ENCODE measurements around the gene ALDOC.

ALDOC gene

DNA sequence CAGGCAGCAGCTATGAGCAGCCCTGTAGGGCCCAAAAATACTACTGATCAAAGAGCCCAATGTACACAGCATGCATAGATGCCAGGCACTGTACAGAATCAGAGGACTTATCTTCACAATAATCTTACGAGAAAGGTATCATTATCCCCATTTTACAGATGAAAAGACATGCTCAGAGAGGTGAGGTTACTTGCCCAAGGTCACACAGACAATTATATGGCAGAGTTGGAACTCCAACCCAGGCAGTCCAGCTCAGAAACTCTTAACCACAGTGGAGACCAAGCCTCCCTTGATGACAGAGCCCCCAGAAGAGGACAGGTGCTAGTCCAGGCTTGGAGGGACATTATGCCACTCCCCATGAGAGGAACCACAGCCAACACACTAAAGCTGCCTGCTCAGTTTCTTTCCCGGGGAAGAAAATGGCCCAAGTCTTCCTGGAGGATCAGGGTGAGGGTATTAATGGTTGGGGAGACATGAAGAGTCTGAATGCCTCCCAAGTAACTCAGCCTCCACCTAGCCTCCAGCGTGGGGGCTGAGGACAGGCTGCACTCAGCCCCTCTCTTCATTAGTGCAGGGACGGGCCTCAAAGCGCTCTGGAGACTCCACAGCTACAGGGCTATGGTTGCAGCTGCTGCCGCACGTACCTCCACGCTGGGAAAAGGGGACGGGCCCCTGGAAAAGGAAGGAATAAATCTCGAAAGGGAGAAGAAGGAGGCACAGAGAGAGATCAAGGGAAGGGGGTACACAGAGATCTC lies 25.1 kb downstream of the ALDOC start:
- no peak for DNase-seq

DNA sequence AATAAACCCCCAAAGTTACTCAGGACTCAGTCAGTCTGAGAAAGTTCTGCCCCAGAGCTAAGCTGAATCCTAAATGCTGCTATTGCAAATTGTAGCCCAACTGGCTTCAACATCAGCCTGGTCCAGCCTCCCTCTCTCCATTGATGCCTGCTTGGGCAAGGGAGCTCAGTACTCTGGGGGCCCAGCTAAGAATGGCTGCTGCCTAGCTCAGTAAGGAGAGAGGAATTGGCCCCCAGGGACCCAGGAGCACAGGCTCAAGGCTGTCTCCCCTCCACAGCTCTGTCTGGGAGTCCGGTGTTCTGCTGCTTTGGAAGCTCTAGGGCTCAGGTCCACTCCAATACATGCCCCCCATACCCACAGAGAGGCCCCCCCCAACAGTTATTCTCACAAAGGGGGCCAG lies 25.8 kb downstream of the ALDOC start:
- DNase-seq, result no peak

DNA sequence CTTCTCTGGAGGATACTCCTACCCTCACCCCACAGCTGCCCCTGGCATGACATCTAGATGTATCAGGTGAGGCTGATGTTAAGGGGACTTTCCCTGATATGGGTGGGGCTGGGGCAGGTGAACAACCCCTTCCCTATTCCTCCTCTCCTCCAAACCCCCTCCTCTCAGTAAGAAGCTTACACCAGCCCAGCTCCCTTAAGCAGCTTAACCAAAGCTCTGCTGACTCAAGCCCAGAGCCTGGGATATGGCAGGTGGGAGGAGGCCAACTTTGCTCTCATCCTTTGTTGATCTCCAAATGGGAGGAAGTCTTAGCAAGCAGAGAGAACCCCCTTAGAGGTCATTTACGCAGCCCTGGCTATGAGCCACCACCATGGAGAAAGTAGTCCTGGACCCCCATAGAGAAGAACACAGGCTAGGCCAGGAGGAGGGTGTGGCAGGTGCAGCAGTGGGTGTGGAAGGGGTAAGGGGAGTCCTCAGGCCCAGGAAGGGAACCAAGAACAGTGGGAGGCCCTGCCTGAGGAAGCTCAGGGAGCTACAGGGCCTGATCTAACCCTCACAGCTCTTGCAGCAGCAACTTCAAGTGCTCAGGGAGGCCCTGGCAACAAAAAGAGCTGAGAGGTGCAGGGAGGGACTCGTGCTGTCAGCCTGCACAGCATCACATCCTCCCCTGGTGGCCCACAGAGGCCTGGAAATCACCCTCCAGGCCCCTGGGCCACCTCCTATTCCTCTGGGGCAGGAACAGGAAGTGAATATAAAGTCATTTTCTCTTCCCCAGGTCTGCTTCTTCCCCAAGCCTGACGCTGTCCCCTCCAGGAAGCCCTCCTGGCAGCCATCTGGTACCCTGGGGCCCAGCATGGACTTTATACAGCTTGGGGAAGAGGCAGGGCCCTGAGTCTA lies 27.2 kb downstream of the ALDOC start:
- DNase-seq, result no peak

DNA sequence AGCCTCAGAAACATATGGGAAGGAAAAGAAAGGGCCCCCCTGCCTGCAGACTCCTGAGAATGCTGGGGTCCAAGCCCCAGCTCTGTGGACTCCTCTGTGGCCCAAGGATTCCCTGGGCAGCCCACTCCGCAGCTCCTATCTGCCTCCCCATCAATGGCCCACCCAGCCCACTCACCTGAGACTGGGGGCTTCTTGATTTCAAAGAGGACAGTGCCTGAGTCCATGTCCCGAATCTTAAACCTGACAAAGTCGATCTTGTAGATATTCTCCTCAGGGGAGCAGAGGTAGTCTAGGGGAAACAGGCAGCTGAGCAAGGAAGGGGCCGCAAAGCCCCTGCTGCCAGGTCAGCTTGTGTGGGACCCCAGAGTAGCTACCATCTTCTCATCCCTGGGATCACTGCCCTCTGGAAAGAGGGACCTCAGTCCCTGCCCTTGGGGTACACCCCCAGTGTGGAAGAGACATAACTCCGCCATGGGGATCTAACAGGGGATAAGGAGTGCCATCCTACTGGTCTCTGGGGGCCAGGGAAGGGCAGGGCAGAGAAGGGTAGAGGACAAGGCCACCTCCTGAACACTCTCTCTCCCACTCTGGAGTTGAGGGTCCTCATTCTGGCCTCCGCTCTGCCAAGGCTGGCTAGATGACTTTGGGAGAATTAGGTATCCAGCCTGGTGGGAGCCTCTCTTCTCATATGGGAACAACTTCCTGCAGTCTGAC lies 28.1 kb downstream of the ALDOC start:
- no peak for DNase-seq

DNA sequence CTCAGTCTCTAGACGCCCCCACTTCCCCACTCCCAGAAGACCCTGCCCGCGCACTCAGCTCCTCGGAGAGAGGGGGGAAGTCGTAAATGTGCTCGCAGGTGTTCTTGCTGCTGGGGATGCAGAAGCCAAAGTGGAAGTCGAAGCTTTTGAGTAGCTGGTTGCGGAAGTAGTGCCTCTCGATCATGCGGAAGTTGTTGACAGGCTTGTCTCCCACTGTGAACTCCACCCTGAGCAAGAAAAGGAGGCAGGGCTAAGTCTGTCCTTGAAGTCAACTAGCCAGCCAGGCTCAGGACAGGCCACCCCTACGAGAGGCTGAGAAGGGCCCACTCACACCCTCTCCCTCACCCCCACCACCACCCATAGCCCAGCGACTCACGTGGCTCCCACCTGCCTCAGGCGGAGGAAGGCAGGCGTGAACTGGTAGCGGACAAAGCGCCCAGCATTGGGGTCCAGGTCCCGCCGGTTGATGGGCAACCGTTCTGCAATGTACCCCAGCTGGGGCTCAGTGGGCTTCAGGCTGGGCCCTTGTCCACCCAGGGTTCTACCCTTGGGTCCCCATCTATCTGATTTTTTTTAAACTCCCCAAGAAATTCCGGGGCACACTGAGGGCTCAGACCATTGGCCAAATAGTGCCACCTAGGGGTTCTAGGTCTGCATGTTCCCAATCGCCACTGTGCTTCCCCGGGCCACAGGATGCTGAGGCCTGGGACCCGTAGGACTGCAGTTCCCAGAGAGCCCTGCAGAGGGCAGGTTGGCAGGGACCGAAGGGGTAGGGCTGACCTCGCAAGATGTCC lies 28.9 kb downstream of the ALDOC start:
- no peak for DNase-seq

DNA sequence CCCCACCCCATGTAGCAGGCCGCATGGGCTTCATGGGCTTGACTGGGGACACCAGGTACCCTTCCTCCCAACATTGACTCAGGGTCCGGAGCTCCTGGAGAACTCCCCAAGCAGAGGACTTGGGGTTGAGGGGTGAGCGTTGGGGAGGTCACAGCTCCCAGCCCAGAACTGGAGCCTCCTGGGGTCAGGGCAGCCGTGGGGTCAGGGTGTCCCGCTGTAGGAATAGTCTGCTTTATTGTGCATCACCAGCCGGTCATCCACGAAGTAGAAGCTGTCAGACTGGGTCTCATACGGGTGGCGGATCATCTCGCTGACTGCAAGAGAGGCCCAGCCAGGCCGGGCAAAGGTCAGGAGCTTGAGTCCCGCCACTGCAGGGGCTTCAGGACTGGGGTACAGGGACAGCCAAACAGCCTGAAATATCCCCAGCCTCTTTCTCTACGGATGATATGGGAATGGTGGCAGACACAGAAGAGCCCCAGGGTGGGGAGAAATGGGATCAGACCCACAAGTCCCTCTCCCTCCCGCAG lies 29.5 kb downstream of the ALDOC start:
- no peak for DNase-seq

DNA sequence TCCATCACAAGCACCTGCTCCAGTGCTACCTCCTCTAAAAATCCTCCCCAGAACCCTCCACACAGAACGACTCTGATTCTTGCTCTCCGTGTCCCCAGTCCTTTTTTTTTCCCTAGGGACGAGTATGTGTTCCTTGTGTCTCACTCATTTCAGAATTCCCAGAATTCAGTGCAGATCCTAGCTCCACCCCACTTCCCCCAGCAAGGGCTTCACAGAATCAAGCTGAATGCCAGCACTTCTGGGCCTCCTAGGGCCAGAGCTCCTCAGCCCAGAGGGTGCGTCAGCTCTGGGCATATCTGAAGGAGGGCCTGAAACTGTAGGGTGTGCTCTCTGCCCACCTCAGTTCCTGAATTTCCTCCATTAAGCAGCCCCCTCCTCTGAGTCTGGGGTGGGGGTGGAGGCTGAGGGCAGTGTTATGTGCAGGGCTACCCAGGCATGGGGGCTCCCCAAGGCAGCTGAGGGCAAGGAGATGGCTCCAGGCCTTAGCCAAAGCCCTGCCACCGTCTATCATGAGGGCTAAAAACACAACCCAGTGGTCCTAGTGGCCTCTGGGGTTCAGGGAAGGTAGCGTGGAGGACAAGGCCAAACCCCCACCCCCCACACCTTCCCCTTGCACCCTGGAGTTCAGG lies 30.8 kb downstream of the ALDOC start:
- no peak for DNase-seq

DNA sequence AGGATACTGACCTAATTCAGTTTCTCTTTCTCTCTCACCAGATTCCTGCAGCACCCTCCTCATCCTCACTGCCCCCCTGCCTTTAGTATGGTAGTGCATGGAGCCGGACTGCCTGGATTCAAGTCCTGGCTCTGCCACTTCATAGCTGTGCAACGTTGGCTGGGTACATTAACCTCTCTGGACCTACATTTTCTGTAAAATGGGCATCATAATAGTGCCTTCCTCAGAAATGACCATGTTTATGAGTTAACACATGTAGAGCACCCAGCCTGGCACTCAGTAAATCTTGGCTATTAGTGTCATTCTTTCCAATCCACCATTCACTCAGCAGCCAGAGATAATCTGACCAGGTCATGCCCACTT lies 31.6 kb downstream of the ALDOC start:
- DNase-seq, result no peak

DNA sequence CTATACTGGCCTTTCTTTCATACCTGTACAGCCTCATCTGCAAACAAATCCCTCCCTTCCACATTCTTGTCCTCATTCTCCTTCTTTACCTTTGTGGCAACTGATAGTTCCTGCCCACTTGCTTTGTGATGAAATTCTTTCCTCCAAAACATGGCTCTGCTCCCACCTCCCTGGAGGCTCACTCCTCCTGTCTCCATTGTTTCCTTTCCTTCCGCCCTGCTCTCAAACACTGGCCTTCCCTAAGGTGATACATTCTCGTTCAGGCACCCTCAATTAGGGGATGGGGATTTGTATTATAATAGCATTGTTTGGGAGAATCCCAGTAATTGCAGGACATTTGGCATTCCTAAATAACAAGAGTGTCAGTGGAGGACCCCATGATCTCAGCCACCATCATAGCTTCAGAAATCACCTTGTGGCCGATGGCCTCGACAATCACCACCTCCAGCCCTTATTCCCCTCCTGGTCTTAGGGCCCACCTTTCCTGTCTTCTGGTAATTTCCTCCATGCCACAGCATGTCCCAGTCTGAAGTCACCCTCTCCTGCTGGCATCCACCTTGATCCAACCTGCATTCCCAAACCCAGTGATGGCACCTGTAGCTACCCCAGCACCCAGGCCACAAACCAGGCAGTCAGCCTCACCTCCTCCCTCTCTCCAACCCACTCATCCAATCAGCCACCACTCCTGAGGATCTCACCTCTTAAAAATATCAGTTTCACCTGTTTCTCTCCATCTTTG lies 32.1 kb downstream of the ALDOC start:
- no peak for DNase-seq

DNA sequence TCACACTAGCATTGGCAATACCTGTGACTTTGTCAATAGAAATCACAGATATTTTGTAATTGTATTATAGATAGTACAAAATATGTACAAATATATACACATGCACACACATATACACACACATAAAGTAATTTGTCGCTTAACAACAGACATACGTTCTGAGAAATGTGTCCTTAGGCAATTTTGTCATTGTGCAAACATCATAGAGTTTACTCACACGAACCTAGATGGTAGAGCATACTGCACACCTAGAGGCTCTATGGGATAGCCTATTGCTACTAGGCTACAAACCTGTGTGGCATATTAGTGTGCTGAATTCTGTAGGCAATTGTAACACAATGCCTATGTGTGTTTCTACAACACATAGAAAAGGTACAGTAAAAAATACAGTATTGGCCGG lies 35.3 kb downstream of the ALDOC start:
- no peak for DNase-seq

DNA sequence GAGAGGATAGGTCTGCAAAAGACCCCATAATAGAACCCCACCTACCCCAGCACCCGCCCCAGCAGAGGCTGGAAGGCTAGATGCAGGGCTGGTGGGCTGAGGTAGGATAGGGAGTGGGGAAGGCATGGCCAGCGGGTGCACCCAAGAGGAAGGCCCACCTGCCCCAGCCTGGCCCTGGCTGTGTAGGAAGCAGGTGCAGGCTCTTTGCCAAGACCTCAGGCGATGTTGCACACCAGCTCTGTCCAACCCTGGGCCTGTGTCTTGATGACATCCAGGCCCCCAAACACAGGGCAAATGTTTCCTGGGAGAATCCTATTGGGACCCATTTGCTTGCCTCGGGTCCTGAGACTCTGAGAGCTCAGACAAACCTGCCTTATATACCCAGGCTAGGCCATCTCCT lies 36.5 kb downstream of the ALDOC start:
- DNase-seq, result no peak

DNA sequence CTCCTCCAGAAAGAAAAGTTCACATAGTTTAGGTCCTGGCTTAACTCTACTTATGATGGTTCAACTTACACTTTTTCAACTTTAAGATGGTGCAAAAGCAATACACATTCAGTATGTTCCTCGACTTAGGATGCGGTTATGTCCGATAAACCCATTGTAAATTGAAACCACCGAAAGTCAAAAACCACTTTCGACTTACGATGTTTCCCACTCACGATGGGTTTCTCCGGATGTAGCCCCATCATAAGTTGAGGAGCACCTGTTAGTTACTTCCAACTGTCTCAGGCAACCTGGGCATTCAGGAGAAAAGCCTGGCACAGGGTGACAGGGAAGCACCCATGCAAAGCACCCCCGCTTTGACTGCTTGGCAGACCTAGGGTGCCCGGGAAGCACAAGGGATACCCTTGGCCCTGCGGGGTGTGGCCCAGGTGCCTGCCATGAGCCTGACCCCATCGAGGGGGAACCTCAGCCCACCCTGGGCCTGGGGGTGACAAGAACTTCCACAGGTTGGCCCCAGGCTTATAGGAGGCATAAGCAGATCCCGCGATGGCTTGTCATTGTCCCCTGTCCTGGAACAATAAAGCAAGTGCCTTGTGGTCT lies 38.3 kb downstream of the ALDOC start:
- DNase-seq, result no peak

DNA sequence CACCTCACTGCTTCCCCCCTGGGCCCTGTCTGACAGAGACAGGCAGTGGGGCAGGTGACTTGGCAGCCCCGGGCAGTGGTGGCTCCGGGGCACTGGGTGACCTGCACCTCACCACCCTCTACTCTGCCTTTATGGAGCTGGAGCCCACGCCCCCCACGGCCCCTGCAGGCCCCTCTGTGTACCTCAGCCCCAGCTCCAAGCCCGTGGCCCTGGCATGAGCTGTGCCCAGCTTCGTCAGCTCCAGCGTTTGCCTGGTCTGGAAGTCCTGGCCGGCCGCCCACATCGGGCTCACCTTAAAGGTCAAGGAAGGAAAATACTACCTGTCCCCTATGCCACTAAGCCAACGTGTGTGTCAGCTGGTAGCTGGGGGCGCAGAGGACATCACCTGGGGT lies 39.5 kb downstream of the ALDOC start:
- no peak for DNase-seq

DNA sequence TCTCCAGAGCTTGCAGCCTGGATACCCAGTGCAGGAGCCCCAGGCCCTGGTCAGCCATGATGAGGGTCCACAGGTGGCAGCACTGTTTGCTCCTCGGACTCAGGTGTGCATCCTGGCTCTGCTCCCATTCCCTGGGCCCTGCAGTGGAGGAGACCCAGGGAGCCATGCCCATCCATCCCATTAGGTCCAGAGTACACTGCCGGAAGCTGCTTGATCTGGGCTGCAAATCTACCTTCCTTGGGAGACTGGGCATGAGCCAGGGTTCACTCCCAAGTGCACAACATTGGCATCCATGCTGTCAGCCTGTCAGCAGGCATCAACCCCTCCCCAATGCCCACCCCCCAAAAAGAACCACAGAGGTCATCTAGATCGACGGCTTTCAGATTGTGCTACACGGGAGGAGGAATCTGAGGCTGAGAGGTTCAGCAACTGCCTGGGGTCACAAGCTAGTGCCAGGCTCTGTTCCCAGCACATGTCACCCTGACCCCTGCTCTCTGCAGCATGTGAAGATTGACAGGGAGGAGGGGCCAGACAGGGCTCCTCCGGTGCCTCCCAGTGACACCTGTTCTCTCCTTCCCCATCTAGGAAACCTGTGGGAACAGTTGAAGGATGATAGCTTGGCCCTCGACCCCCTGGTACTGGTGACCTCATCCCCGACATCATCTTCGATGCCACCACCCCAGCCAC lies 40.0 kb downstream of the ALDOC start:
- DNase-seq, result no peak

DNA sequence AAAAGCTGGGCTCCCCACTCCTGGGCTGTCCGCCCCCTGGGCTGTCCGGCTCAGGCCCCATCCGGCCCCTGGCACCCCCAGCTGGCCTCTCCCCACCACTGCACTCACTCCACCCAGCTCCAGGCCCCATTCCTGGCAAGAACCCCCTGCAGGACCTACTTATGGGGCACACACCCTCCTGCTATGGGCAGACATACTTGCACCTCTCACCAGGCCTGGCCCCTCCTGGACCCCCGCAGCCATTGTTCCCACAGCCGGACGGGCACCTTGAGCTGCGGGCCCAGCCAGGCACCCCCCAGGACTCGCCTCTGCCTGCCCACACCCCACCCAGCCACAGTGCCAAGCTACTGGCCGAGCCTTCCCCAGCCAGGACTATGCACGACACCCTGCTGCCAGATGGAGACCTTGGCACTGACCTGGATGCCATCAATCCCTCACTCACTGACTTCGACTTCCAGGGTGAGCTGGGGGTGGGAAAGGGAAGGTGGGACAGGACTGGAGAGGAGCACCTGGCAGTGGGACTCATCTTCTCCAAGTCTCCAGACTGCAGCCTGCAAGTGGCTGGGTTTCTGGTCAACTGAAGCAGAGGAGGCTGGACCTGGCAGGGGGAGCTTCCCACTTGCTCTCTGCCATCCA lies 41.8 kb downstream of the ALDOC start:
- DNase-seq, result no peak

DNA sequence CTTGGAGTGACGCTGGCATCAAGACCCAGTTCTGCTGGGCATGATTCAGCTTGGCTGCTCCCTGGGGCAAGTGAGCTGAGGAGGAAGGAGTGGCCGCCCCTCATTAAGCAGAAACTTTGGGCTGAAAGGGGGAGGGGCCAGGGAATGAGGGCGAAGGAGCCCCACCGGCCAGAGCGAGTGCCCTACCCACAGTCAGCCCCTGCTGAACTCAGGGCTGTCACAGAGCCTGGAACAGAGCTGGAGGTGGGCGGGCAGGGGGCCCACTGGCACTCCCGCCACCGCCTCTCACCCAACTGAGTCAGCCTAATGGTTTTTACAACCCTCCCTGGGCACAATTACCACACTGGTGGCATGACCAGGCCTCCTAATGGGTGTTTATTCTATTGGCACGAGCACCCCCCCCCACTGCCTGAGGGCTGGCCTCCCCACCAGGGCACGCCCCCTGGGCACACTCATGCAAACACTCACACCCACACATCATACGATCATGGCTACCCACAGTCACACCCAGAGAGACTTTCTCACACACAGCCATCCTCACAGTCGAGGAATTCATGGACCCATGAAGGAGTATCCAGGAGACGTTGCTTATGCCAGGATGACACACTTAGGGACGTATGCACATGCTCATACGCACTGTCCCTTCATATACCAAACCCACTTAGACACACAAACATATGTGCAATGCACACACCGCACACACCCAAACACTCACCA lies 43.4 kb downstream of the ALDOC start:
- no peak for DNase-seq

DNA sequence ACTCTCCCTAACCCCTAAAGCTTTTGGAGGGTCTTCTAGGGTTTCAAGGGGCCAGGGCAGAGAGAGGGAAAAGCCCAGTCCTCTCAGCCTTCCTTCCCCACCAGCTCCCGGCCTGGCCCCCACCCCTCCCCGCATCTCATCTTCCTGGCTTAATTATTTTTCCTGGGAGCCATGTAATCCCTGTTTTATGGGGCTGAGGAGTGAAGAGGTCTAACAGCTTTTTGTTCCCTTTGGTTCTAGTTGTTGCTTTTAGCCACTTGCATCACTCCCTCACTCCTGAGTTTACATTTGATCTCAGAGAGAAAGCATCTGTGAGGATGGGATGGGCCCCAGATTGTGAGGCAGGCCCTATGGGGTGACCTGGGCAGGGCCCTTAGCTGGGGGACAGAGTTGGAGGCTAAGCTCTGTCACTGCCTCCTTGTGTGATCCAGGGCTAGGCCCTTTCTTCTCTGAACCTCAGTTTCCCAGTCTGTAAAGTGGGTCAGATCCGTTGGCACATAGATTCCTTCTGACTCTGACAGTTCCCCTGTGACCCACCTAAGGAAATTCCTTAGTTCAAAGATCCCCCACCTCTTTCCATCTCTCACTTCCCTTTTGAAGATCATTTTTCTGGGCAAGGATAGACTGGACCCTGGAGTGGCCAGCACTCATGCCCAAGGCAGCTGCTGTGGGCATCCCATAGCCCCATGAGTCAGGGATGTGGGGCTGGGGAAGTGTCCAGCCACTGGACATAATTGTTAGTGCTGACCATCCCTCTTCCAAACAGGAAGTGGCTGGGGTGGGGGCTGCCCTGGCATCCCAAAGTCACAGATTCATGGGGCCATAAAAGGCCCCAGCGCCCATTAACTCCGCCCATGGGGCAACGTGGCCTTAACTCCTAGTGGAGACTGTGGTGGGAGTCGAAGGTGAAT lies 44.4 kb downstream of the ALDOC start:
- no peak for DNase-seq

DNA sequence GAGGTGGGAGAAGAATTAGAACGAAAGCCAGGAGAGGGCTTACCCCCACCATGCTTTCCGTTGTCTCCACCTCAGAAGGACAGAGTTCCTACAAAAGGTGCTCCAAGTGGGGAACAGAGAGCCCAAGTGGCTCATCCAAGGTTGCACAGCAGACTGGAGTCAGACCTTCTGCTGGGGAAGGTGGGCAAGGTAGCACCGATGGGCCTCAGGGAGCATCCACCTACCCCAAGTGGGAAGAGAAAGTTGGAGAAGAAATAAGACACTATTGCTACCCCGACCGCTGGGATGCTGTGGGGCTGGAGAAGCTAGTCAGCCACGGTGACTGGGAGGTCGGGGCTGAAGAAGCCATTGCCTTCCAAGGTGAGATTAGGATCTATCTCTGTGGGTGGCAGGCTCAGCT lies 45.8 kb downstream of the ALDOC start:
- DNase-seq, result no peak

Data from NCI-H2171 (cell line).